SU-DHL-6 (cell line): ENCODE measurements around the gene CCL1.

Experiments
- H2AFZ ChIP-seq: fragments of 200-600 bp; sonication (generic); 2 replicates; pipeline ENCODE4 v1.6.1; 2014; ENCODE audit warnings: low read depth, mild to moderate bottlenecking, moderate library complexity, mixed read lengths, antibody characterized with exemption, low read length; ENCODE audit not compliant: severe bottlenecking
- H3F3A ChIP-seq: fragments of 200-600 bp; shearing (Covaris generic); 2 replicates; pipeline ENCODE4 v1.6.0; 2016; ENCODE audit warnings: antibody characterized with exemption, mild to moderate bottlenecking; ENCODE audit not compliant: insufficient read depth
- H3K27ac ChIP-seq: fragments of 200-600 bp; sonication (generic); 2 replicates; pipeline ENCODE4 v1.5.1; 2016; ENCODE audit warnings: low read depth, mild to moderate bottlenecking, low read length, moderate library complexity, mixed read lengths
- H3K27me3 ChIP-seq: fragments of 200-600 bp; sonication (generic), shearing (Covaris generic); 2 replicates; pipeline ENCODE4 v1.6.0; 2014; ENCODE audit warnings: mild to moderate bottlenecking, low read length
- H3K36me3 ChIP-seq: fragments of 200-600 bp; sonication (generic); 2 replicates; pipeline ENCODE4 v1.6.1; 2014; ENCODE audit warnings: mild to moderate bottlenecking, low read length, mixed read lengths
- H3K4me2 ChIP-seq: fragments of 300-600, 200-600 bp; shearing (Covaris generic), sonication (generic); 2 replicates; pipeline ENCODE4 v1.6.0; 2014; ENCODE audit warnings: low read length, low read depth, mild to moderate bottlenecking; ENCODE audit not compliant: poor library complexity, severe bottlenecking
- H3K4me3 ChIP-seq: fragments of 200-600 bp; sonication (generic); 2 replicates; pipeline ENCODE4 v1.5.1; 2014; ENCODE audit warnings: antibody characterized with exemption, low read length, mild to moderate bottlenecking, mixed read lengths; ENCODE audit not compliant: insufficient read depth, poor library complexity, severe bottlenecking
- H3K79me2 ChIP-seq: fragments of 200-600 bp; sonication (generic); 2 replicates; pipeline ENCODE4 v1.6.1; 2014; ENCODE audit warnings: mild to moderate bottlenecking, low read length, moderate library complexity; ENCODE audit not compliant: insufficient read depth
- H3K9ac ChIP-seq: fragments of 200-600 bp; sonication (generic); 2 replicates; pipeline ENCODE4 v1.7.0; 2014; ENCODE audit warnings: mild to moderate bottlenecking, low read length
- H3K9me2 ChIP-seq: fragments of 200-600 bp; sonication (generic); replicated peaks from 2 replicates; pipeline ENCODE4 v1.6.1; 2014; ENCODE audit warnings: low read length; ENCODE audit not compliant: insufficient read depth
- H3K9me3 ChIP-seq: fragments of 200-600 bp; sonication (generic); 2 replicates; pipeline ENCODE4 v1.6.1; 2014; ENCODE audit warnings: low read length, mixed read lengths; ENCODE audit not compliant: insufficient read depth
- H4K20me1 ChIP-seq: fragments of 200-600 bp; sonication (generic); 2 replicates; pipeline ENCODE4 v1.6.1; 2014; ENCODE audit warnings: low read depth, mild to moderate bottlenecking, antibody characterized with exemption, low read length, moderate library complexity, mixed read lengths
- CTCF ChIP-seq: fragments of 200-600 bp; sonication (generic); IDR thresholded peaks from one replicate; pipeline ENCODE4 v1.5.1; 2017; ENCODE audit warnings: antibody characterized with exemption, mild to moderate bottlenecking, low read length, moderate library complexity; ENCODE audit not compliant: insufficient read depth, poor library complexity, severe bottlenecking
- EZH2phosphoT487 ChIP-seq: fragments of 200-600 bp; sonication (generic), shearing (Covaris generic); conservative IDR thresholded peaks from 2 replicates; pipeline ENCODE4 v1.6.1; 2018; ENCODE audit warnings: mild to moderate bottlenecking, antibody characterized with exemption, low read length, moderate library complexity, mixed read lengths

The CCL1 gene

GRCh38 chr17:34363183-34363661 is at the start of gene CCL1:
TSS of gene CCL1 (minus strand) at chr17:34363233. CDS start at chr17:34363161, 72 bp downstream.
- Histone ChIP-seq H3K4me3 (no peak within 1 kb of the TSS), H3K79me2 (no peaks in the 10 kb centered on the region), H3K9ac (no peak within 1 kb of the TSS), H3F3A (no peaks in the 10 kb centered on the region), H3K27me3 (no peaks in the 10 kb centered on the region), H2AFZ (no peak within 1 kb of the TSS), H4K20me1 (no peaks in the 10 kb centered on the region), H3K36me3 (no peaks in the 10 kb centered on the region), H3K9me3 (no peaks in the 10 kb centered on the region), H3K9me2 (no peaks in the 10 kb centered on the region), H3K27ac (no peak within 1 kb of the TSS), H3K4me2 (no peak within 1 kb of the TSS)
- TF ChIP-seq EZH2phosphoT487 = no peak
- TF ChIP-seq CTCF = no peak

GRCh38 chr17:34412534-34412933 is 49.5 kb upstream of the CCL1 start:
- Histone ChIP-seq H3K27ac (no peak overlapping the region), H4K20me1 (no peaks in the 10 kb centered on the region), H3K4me3 (no peak overlapping the region), H3K9ac (no peak overlapping the region), H3K27me3 (no peaks in the 10 kb centered on the region), H2AFZ (no peak overlapping the region), H3K4me2 (no peak overlapping the region), H3K9me2 (no peaks in the 10 kb centered on the region), H3K79me2 (no peaks in the 10 kb centered on the region), H3F3A (no peaks in the 10 kb centered on the region), H3K36me3 (no peaks in the 10 kb centered on the region), H3K9me3 (no peaks in the 10 kb centered on the region)
- no peak for TF ChIP-seq EZH2phosphoT487
- no peak for TF ChIP-seq CTCF

GRCh38 chr17:34411646-34412421 is 48.8 kb upstream of the CCL1 start:
- H4K20me1 ChIP-seq = no peaks in the 10 kb centered on the region
- H3K9me2 ChIP-seq = no peaks in the 10 kb centered on the region
- no peak overlapping the region for H3K9ac ChIP-seq
- H3K9me3 ChIP-seq = no peaks in the 10 kb centered on the region
- no peak overlapping the region for H3K4me2 ChIP-seq
- H3F3A ChIP-seq = no peaks in the 10 kb centered on the region
- no peaks in the 10 kb centered on the region for H3K79me2 ChIP-seq
- H3K27me3 ChIP-seq = no peaks in the 10 kb centered on the region
- H3K36me3 ChIP-seq = no peaks in the 10 kb centered on the region
- no peak overlapping the region for H2AFZ ChIP-seq
- no peak overlapping the region for H3K4me3 ChIP-seq
- H3K27ac ChIP-seq = no peak overlapping the region
- TF ChIP-seq EZH2phosphoT487 = no peak
- no peak for TF ChIP-seq CTCF
